Glutamatergic neuron (in vitro differentiated cells): ENCODE measurements around the gene CCDC141. TPM values are rescaled to one million over a fixed set of nuclear protein-coding genes. Genes with fewer than 3 reads are reported as not detected.

ENCODE experiments used
- DNase-seq: peaks from one replicate; pipeline ENCODE4 v3.0.0; 2022
- H3K27ac Mint-ChIP-seq: one replicate; pipeline ENCODE4 v1.8.0; 2020; ENCODE audit warnings: mild to moderate bottlenecking, mixed read lengths, inconsistent platforms; ENCODE audit not compliant: unreplicated experiment
- H3K27me3 Mint-ChIP-seq: one replicate; pipeline ENCODE4 v1.8.0; 2020; ENCODE audit warnings: mild to moderate bottlenecking, moderate library complexity, mixed read lengths, inconsistent platforms; ENCODE audit not compliant: unreplicated experiment
- H3K36me3 Mint-ChIP-seq: one replicate; pipeline ENCODE4 v1.8.0; 2020; ENCODE audit warnings: mild to moderate bottlenecking, mixed read lengths, inconsistent platforms; ENCODE audit not compliant: unreplicated experiment
- H3K4me1 Mint-ChIP-seq: one replicate; pipeline ENCODE4 v1.8.0; 2020; ENCODE audit warnings: mild to moderate bottlenecking, low read depth, mixed read lengths, inconsistent platforms; ENCODE audit not compliant: unreplicated experiment
- H3K4me3 Mint-ChIP-seq: one replicate; pipeline ENCODE4 v1.8.0; 2020; ENCODE audit warnings: mild to moderate bottlenecking, mixed read lengths, inconsistent platforms; ENCODE audit not compliant: unreplicated experiment
- H3K9me3 Mint-ChIP-seq: one replicate; pipeline ENCODE4 v1.8.0; 2020; ENCODE audit warnings: mild to moderate bottlenecking, moderate library complexity, mixed read lengths, inconsistent platforms; ENCODE audit not compliant: unreplicated experiment
- CTCF ChIP-seq: fragments of 200-600 bp; sonication (generic); IDR thresholded peaks from one replicate; pipeline ENCODE4 v1.5.0; 2021; ENCODE audit not compliant: partially characterized antibody, unreplicated experiment
- total RNA-seq: library from RNA; stranded (reverse); fragmentation: NEBNext Ultra II Directional; extraction: Animal tissue kit (Norgen Biotek cat#: 25700); gene quantifications from one replicate; pipeline ENCODE4 v1.2.1, GENCODE V29; 2021; ENCODE audit not compliant: unreplicated experiment

CCDC141 gene
- total RNA-seq, 1 donor from 2014 or later = 0.51 TPM

GRCh38 chr2:179037807-179038206, 12.1 kb downstream of the CCDC141 start:
- H3K4me1 Mint-ChIP-seq = no peaks in the 10 kb centered on the region
- no peak overlapping the region for H3K4me3 Mint-ChIP-seq
- H3K27ac Mint-ChIP-seq = no peak overlapping the region
- no peaks in the 10 kb centered on the region for H3K36me3 Mint-ChIP-seq
- TF ChIP-seq CTCF = no peak
- no peaks in the 10 kb centered on the region for H3K9me3 Mint-ChIP-seq
- H3K27me3 Mint-ChIP-seq = no peaks in the 10 kb centered on the region
- DNase-seq = no peak

GRCh38 chr2:179036353-179036905, 13.5 kb downstream of the CCDC141 start:
- no peak for TF ChIP-seq CTCF
- Mint-ChIP-seq H3K36me3 (no peaks in the 10 kb centered on the region), H3K27ac (no peak overlapping the region), H3K4me1 (no peaks in the 10 kb centered on the region), H3K9me3 (no peaks in the 10 kb centered on the region), H3K27me3 (no peaks in the 10 kb centered on the region), H3K4me3 (no peak overlapping the region)
- DNase-seq = no peak

GRCh38 chr2:179031731-179032408, 18.1 kb downstream of the CCDC141 start:
- Mint-ChIP-seq H3K27ac (no peak overlapping the region), H3K36me3 (peaks cover 9% of the 10 kb centered on the region)

GRCh38 chr2:179024445-179024844, 25.5 kb downstream of the CCDC141 start:
- TF ChIP-seq CTCF = no peak
- H3K27me3 Mint-ChIP-seq = peaks cover 3% of the 10 kb centered on the region
- H3K36me3 Mint-ChIP-seq = peaks cover 9% of the 10 kb centered on the region
- no peak overlapping the region for H3K27ac Mint-ChIP-seq
- no peak overlapping the region for H3K4me3 Mint-ChIP-seq
- H3K4me1 Mint-ChIP-seq = no peaks in the 10 kb centered on the region
- H3K9me3 Mint-ChIP-seq = peaks cover 4% of the 10 kb centered on the region
- DNase-seq = no peak

More at GRCh38 chr2:179031731-179032408, 18.1 kb downstream of the CCDC141 start:
- Mint-ChIP-seq H3K27me3 (peaks cover 3% of the 10 kb centered on the region), H3K9me3 (peaks cover 4% of the 10 kb centered on the region), H3K4me3 (no peak overlapping the region), H3K4me1 (no peaks in the 10 kb centered on the region)
- no peak for TF ChIP-seq CTCF
- no peak for DNase-seq

GRCh38 chr2:179022685-179023084, 27.3 kb downstream of the CCDC141 start:
- no peak overlapping the region for H3K27ac Mint-ChIP-seq
- H3K27me3 Mint-ChIP-seq = peaks cover 2% of the 10 kb centered on the region
- H3K4me1 Mint-ChIP-seq = no peaks in the 10 kb centered on the region
- peaks cover 2% of the 10 kb centered on the region for H3K9me3 Mint-ChIP-seq
- DNase-seq = no peak
- H3K4me3 Mint-ChIP-seq = no peak overlapping the region
- TF ChIP-seq CTCF = no peak
- peaks cover 2% of the 10 kb centered on the region for H3K36me3 Mint-ChIP-seq
